Measurements from ENCODE around the gene KRAS.

GRCh38 chr12:25162866-25163265, 87.9 kb downstream of the KRAS start:
- no peak for TF ChIP-seq CTCF (IDR thresholded peaks at IDR 0.05)
- TF ChIP-seq POLR2A (IDR thresholded peaks at IDR 0.05): no peak
